Endothelial cell of umbilical vein (primary cell): Measurements from ENCODE around the gene RDX. TPM values are rescaled to one million over a fixed set of nuclear protein-coding genes. Genes with fewer than 3 reads are reported as not detected.

Experiments
- BruUV-seq: library from RNA; stranded (reverse); fragments of 400-500 nt; replicated peaks from 2 replicates; lab custom pipeline; 2021; lab: Mats Ljungman, UMichigan
- CTCF ChIA-PET: fragments of 300-600, 350-600 bp; sonication (Branson Sonifier 250); formaldehyde crosslinking; loops from one replicate; lab custom pipeline; 2021; ENCODE audit warnings: antibody characterized with exemption, inconsistent platforms; lab: Charles Lee
- POLR2A ChIA-PET: fragments of 300-600, 350-600 bp; sonication (Branson Sonifier 250); formaldehyde crosslinking; loops from one replicate; lab custom pipeline; 2021; ENCODE audit warnings: antibody characterized with exemption, inconsistent platforms; lab: Charles Lee
- DNase-seq: peaks from one replicate; pipeline ENCODE4 v3.0.0-alpha.2; 2011; ENCODE audit warnings: low read depth, low spot score
- FAIRE-seq: peaks from 2 replicates; lab custom pipeline; 2011; peaks lifted over from hg19 to GRCh38; lab: Jason Lieb, UNC
- H2AFZ ChIP-seq: 2 replicates; pipeline ENCODE4 v1.6.0; 2012; ENCODE audit warnings: low read depth, low read length, control low read depth, inconsistent platforms
- H3K27ac ChIP-seq: 2 replicates; pipeline ENCODE4 v1.5.1; 2011; ENCODE audit warnings: low read depth, mild to moderate bottlenecking, control low read depth, low read length, moderate library complexity; ENCODE audit not compliant: insufficient read depth
- H3K27me3 ChIP-seq, 2 experiments: 2 replicates each; pipeline versions ENCODE4 v1.6.0 to v1.6.1; 2011; ENCODE audit warnings: low read length in 2 of 2, mixed read lengths in 1 of 2; ENCODE audit not compliant: control insufficient read depth in 2 of 2, insufficient read depth in 2 of 2
- H3K36me3 ChIP-seq, 2 experiments: 2 replicates in 1 of 2; 3 replicates in 1 of 2; pipeline ENCODE4 v1.5.1; 2011; ENCODE audit warnings: low read length in 2 of 2, mild to moderate bottlenecking in 1 of 2, moderate library complexity in 1 of 2; ENCODE audit not compliant: control insufficient read depth in 2 of 2, insufficient read depth in 2 of 2; ENCODE audit errors: extremely low read depth in 1 of 2
- H3K4me1 ChIP-seq: 3 replicates; pipeline ENCODE4 v1.5.1; 2011; ENCODE audit warnings: mild to moderate bottlenecking, low read length; ENCODE audit not compliant: control insufficient read depth, insufficient read depth; ENCODE audit errors: extremely low read depth
- H3K4me2 ChIP-seq: 2 replicates; pipeline ENCODE4 v1.6.1; 2011; ENCODE audit warnings: low read length, control low read depth, mixed read lengths; ENCODE audit not compliant: insufficient read depth
- H3K4me3 ChIP-seq, 3 experiments: fragments of 200-600 bp in 1 of 3; sonication (generic), shearing (Covaris generic) in 1 of 3; replicated peaks in 1 of 3; 2 replicates each; pipeline ENCODE4 v1.5.1; 2011 to 2016; ENCODE audit warnings: control low read depth in 3 of 3, low read length in 3 of 3, mild to moderate bottlenecking in 2 of 3, inconsistent platforms in 1 of 3, low read depth in 1 of 3, moderate library complexity in 1 of 3; ENCODE audit not compliant: insufficient read depth in 1 of 3
- H3K79me2 ChIP-seq: 2 replicates; pipeline ENCODE4 v1.6.0; 2012; ENCODE audit warnings: low read length, inconsistent platforms; ENCODE audit not compliant: control insufficient read depth, insufficient read depth
- H3K9ac ChIP-seq: replicated peaks from 2 replicates; pipeline ENCODE3; 2011; ENCODE audit warnings: low read length, control low read depth; ENCODE audit not compliant: insufficient read depth; ENCODE audit errors: extremely low read depth
- H3K9me1 ChIP-seq: replicated peaks from 3 replicates; pipeline ENCODE4 v1.6.0; 2011; ENCODE audit warnings: mild to moderate bottlenecking, low read length; ENCODE audit not compliant: control insufficient read depth, insufficient read depth; ENCODE audit errors: extremely low read depth
- H3K9me3 ChIP-seq: replicated peaks from 2 replicates; pipeline ENCODE4 v1.5.1; 2012; ENCODE audit warnings: low read length, inconsistent platforms; ENCODE audit not compliant: control insufficient read depth, insufficient read depth
- H4K20me1 ChIP-seq: replicated peaks from 2 replicates; pipeline ENCODE3; 2011; ENCODE audit warnings: mild to moderate bottlenecking, low read length; ENCODE audit not compliant: control insufficient read depth, insufficient read depth; ENCODE audit errors: extremely low read depth
- EZH2 ChIP-seq: IDR thresholded peaks from 2 replicates; pipeline ENCODE4 v1.6.1; 2012; ENCODE audit warnings: borderline replicate concordance, low read depth, mild to moderate bottlenecking, moderate library complexity, low read length, inconsistent platforms; ENCODE audit not compliant: severe bottlenecking
- FOS ChIP-seq: IDR thresholded peaks from 2 replicates; pipeline ENCODE4 v1.6.1; 2011; ENCODE audit warnings: mild to moderate bottlenecking, low read length, moderate library complexity, borderline replicate concordance; ENCODE audit not compliant: insufficient read depth
- GATA2 ChIP-seq: IDR thresholded peaks from 2 replicates; pipeline ENCODE4 v1.7.0; 2011; ENCODE audit warnings: low read depth, mild to moderate bottlenecking, moderate library complexity, mixed read lengths, low read length; ENCODE audit not compliant: insufficient read length, insufficient read depth
- JUN ChIP-seq: IDR thresholded peaks from 2 replicates; pipeline ENCODE4 v1.6.1; 2011; ENCODE audit warnings: borderline replicate concordance, low read depth; ENCODE audit not compliant: insufficient read length, insufficient read depth
- MYC ChIP-seq: IDR thresholded peaks from one replicate; pipeline ENCODE4 v1.6.1; 2011; ENCODE audit warnings: mild to moderate bottlenecking, low read depth, low read length
- POLR2A ChIP-seq: IDR thresholded peaks from 2 replicates; pipeline ENCODE4 v1.6.1; 2012; ENCODE audit warnings: low read depth, mild to moderate bottlenecking, control low read depth, low read length
- POLR2AphosphoS5 ChIP-seq: IDR thresholded peaks from 2 replicates; pipeline ENCODE4 v1.6.1; 2012; ENCODE audit warnings: low read depth, mild to moderate bottlenecking, control low read depth, low read length, moderate library complexity; ENCODE audit not compliant: insufficient read depth
- dilution Hi-C: fragments of 300-500 bp; cut with MboI; formaldehyde crosslinking; loops from one replicate; pipeline ENCODE4 v1.15.0; 2019; ENCODE audit warnings: low sequenced_read_pairs; ENCODE audit not compliant: extremely low pct_ligation_motif_present
- intact Hi-C: fragments of 100-400 bp; cut with micrococcal nuclease; formaldehyde crosslinking; loops from one replicate; pipeline ENCODE4 v1.10.0; 2022
- polyA plus RNA-seq, 4 experiments: library from polyadenylated mRNA; depleted of rRNA in 3 of 4; stranded (reverse) in 3 of 4; unstranded in 1 of 4; fragments of >200 nt; gene quantifications; 2 replicates each; pipeline versions ENCODE4 v1.2.1 to v1.2.3, GENCODE V29; 2011 to 2012; ENCODE audit warnings: missing spikeins in 1 of 4
- total RNA-seq: library from RNA; stranded (reverse); gene quantifications from 2 replicates; pipeline ENCODE4 v1.2.3, GENCODE V29; 2021
- TF ChIP-seq, protein P1 (sequence below): IDR thresholded peaks from 2 replicates; pipeline ENCODE4 v1.6.1; 2011; ENCODE audit not compliant: insufficient read depth, insufficient read length
- TF ChIP-seq, protein P2 (sequence below), 2 donors: IDR thresholded peaks; 1 replicate in 1 of 2; 2 replicates in 1 of 2; pipeline ENCODE4 v1.5.1; 2011; ENCODE audit warnings: low read length in 2 of 2, mild to moderate bottlenecking in 2 of 2, moderate library complexity in 2 of 2, control low read depth in 1 of 2, inconsistent platforms in 1 of 2, low read depth in 1 of 2; ENCODE audit not compliant: insufficient read depth in 1 of 2; ENCODE audit errors: extremely low read depth in 1 of 2

The RDX gene
- total and polyA plus RNA-seq, 2 donors (not counting 3 experiments of a cell fraction or from before 2014, with no cell fraction given), result 47.9 to 280 TPM

DNA sequence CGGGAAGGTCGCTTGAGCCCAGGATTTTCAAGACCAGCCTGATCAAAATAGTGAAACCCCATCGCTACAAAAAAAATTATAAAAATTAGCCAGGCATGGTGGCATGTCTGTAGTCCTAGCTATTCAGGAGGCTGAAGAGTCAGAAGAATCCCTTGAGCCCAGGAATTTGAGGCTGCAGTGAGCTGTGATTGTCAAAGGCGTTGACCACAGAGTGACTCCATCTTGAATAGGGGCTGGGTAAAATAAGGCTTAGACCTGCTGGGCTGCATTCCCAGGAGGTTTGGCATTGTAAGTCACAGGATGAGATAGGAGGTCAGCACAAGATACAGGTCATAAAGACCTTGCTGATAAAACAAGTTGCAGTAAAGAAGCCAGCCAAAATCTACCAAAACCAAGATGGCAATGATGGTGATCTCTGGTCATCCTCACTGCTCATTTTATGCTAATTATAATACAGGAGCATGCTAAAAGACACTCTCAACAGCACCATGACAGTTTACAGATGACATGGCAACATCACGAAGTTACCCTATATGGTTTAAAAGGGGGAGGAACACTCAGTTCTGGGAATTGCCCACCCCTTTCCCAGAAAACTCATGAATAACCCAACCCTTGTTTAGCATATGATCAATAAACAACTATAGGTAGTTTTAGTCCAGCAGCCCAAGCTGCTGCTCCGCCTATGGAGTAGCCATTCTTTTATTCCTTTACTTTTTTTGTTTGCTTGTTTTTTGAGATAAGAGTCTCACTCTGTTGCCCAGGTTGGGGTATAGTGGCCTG is 2.8 kb upstream of the RDX start:
- Histone ChIP-seq H3K27me3 (no peaks in the 10 kb centered on the region), H3K79me2 (peaks cover 19% of the 10 kb centered on the region), H3K4me2 (no peak overlapping the region), H3K9ac (no peak overlapping the region), H3K9me3 (no peaks in the 10 kb centered on the region), H3K36me3 (no peaks in the 10 kb centered on the region), H3K27ac (no peak overlapping the region), H3K4me3 (no peak overlapping the region), H3K4me1 (peaks cover 16% of the 10 kb centered on the region), H3K9me1 (no peaks in the 10 kb centered on the region), H4K20me1 (peaks cover 2% of the 10 kb centered on the region), H2AFZ (no peak overlapping the region)
- DNase-seq (no peak), FAIRE-seq (no peak)
- no TSS peak for BruUV-seq
- dilution Hi-C loops (no loop called here), intact Hi-C loops (no loop called here)
- TF ChIP-seq JUN (no peak), POLR2A (no peak), EZH2 (no peak), POLR2AphosphoS5 (no peak), MYC (no peak), FOS (no peak), GATA2 (no peak)
- TF ChIP-seq, protein P1, sequence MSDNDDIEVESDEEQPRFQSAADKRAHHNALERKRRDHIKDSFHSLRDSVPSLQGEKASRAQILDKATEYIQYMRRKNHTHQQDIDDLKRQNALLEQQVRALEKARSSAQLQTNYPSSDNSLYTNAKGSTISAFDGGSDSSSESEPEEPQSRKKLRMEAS, result no peak
- TF ChIP-seq, protein P2, sequence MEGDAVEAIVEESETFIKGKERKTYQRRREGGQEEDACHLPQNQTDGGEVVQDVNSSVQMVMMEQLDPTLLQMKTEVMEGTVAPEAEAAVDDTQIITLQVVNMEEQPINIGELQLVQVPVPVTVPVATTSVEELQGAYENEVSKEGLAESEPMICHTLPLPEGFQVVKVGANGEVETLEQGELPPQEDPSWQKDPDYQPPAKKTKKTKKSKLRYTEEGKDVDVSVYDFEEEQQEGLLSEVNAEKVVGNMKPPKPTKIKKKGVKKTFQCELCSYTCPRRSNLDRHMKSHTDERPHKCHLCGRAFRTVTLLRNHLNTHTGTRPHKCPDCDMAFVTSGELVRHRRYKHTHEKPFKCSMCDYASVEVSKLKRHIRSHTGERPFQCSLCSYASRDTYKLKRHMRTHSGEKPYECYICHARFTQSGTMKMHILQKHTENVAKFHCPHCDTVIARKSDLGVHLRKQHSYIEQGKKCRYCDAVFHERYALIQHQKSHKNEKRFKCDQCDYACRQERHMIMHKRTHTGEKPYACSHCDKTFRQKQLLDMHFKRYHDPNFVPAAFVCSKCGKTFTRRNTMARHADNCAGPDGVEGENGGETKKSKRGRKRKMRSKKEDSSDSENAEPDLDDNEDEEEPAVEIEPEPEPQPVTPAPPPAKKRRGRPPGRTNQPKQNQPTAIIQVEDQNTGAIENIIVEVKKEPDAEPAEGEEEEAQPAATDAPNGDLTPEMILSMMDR (IDR thresholded peaks at IDR 0.05; ENCODE audit: extremely low read depth in 1 of 2, insufficient read depth in 1 of 2, low read depth in 1 of 2, low read length in 2 of 2), result no peak
- CTCF ChIA-PET, result interaction anchor here (1.4 kb wide), 1 partner anchor 18 kb away, joined by 4 read pairs; no protein-coding TSS in a partner anchor
- POLR2A ChIA-PET, result interaction anchor here (0.7 kb wide), 1 partner anchor 69 kb away, joined by 3 read pairs; no protein-coding TSS in a partner anchor
